Immature natural killer cell (primary cell): ENCODE measurements around the gene NEDD9. TPM values are rescaled to one million over a fixed set of nuclear protein-coding genes. Genes with fewer than 3 reads are reported as not detected.

ENCODE experiments used
- DNase-seq, 3 donors: peaks; one replicate each; pipeline ENCODE4 v3.0.0; 2022; ENCODE audit warnings: mixed read lengths in 1 of 3
- H3K27ac Mint-ChIP-seq, 6 donors: one replicate each; pipeline ENCODE4 v1.8.0; 2020; ENCODE audit warnings: mixed read lengths in 6 of 6, mild to moderate bottlenecking in 5 of 6, inconsistent platforms in 4 of 6, moderate library complexity in 3 of 6
- H3K27me3 Mint-ChIP-seq, 3 donors: one replicate each; pipeline ENCODE4 v1.8.0; 2020 to 2021; ENCODE audit warnings: low read depth in 3 of 3, mild to moderate bottlenecking in 3 of 3, mixed read lengths in 3 of 3, moderate library complexity in 3 of 3, inconsistent platforms in 1 of 3
- H3K36me3 Mint-ChIP-seq, 3 donors: one replicate each; pipeline ENCODE4 v1.8.0; 2020; ENCODE audit warnings: mixed read lengths in 3 of 3, inconsistent platforms in 2 of 3, mild to moderate bottlenecking in 2 of 3
- H3K4me1 Mint-ChIP-seq, 2 donors: one replicate each; pipeline ENCODE4 v1.8.0; 2020; ENCODE audit warnings: inconsistent platforms in 2 of 2, mild to moderate bottlenecking in 2 of 2, mixed read lengths in 2 of 2, moderate library complexity in 1 of 2
- H3K4me3 Mint-ChIP-seq, 5 donors: one replicate each; pipeline ENCODE4 v1.8.0; 2020; ENCODE audit warnings: mild to moderate bottlenecking in 5 of 5, mixed read lengths in 5 of 5, inconsistent platforms in 3 of 5, moderate library complexity in 3 of 5
- H3K9me3 Mint-ChIP-seq, 6 donors: one replicate each; pipeline ENCODE4 v1.8.0; 2020; ENCODE audit warnings: mild to moderate bottlenecking in 6 of 6, mixed read lengths in 6 of 6, inconsistent platforms in 4 of 6, moderate library complexity in 3 of 6
- polyA plus RNA-seq, 3 donors: library from polyadenylated mRNA; unstranded; fragments of 300-500 nt; fragmentation: Illumina TruSeq; gene quantifications; one replicate each; pipeline ENCODE4 v1.2.3, GENCODE V29; 2021

NEDD9 gene
- polyA plus RNA-seq, 3 donors from 2014 or later = 26.2 to 73.6 (median 27.6) TPM

GRCh38 chr6:11271228-11272020 lies 39.0 kb upstream of the NEDD9 start:
- H3K9me3 Mint-ChIP-seq = no peaks in the 10 kb centered on the region
- H3K4me3 Mint-ChIP-seq = no peak overlapping the region

GRCh38 chr6:11270030-11271027 lies 37.9 kb upstream of the NEDD9 start:
- Mint-ChIP-seq H3K4me1 (peaks cover 18 to 23% of the 10 kb centered on the region in 2 donors), H3K27ac (peak overlapping the region in 2 of 6 donors; percentile 46 to 64), H3K4me3 (no peak overlapping the region), H3K9me3 (no peaks in the 10 kb centered on the region), H3K36me3 (peaks cover 24 to 40% (median 29%) of the 10 kb centered on the region in 3 donors), H3K27me3 (no peaks in the 10 kb centered on the region)
- no peak for DNase-seq

More at GRCh38 chr6:11271228-11272020, 39.0 kb upstream of the NEDD9 start:
- H3K36me3 Mint-ChIP-seq = peaks cover 19 to 36% (median 24%) of the 10 kb centered on the region in 3 donors
- H3K4me1 Mint-ChIP-seq = peaks cover 29 to 31% of the 10 kb centered on the region in 2 donors
- DNase-seq = no peak
- H3K27me3 Mint-ChIP-seq = no peaks in the 10 kb centered on the region
- H3K27ac Mint-ChIP-seq = peak overlapping the region in 1 of 6 donors; percentile 28

GRCh38 chr6:11268978-11269377 lies 36.5 kb upstream of the NEDD9 start:
- no peak for DNase-seq
- Mint-ChIP-seq H3K27me3 (peaks cover 0 to 2% (median 0%) of the 10 kb centered on the region in 3 donors), H3K4me3 (no peak overlapping the region), H3K9me3 (no peaks in the 10 kb centered on the region), H3K4me1 (peaks cover 18 to 24% of the 10 kb centered on the region in 2 donors), H3K36me3 (peaks cover 24 to 37% (median 36%) of the 10 kb centered on the region in 3 donors), H3K27ac (peak overlapping the region in 1 of 6 donors; percentile 9)

- H3K36me3 Mint-ChIP-seq = peaks cover 17 to 34% (median 27%) of the 10 kb centered on the region in 3 donors
- H3K9me3 Mint-ChIP-seq = no peaks in the 10 kb centered on the region
- no peak for DNase-seq
- peaks cover 0 to 2% (median 0%) of the 10 kb centered on the region in 3 donors for H3K27me3 Mint-ChIP-seq
- no peak overlapping the region for H3K4me3 Mint-ChIP-seq
- peak overlapping the region in 1 of 6 donors; percentile 30 for H3K27ac Mint-ChIP-seq
- H3K4me1 Mint-ChIP-seq = peaks cover 36 to 44% of the 10 kb centered on the region in 2 donors
These were observed 34.5 kb upstream of the NEDD9 start for GRCh38 chr6:11266926-11267325.

GRCh38 chr6:11265932-11266331 lies 33.5 kb upstream of the NEDD9 start:
- H3K36me3 Mint-ChIP-seq = peaks cover 13 to 27% (median 21%) of the 10 kb centered on the region in 3 donors
- no peak overlapping the region for H3K27ac Mint-ChIP-seq

GRCh38 chr6:11264100-11264499 lies 31.6 kb upstream of the NEDD9 start:
- peaks cover 5 to 23% (median 13%) of the 10 kb centered on the region in 3 donors for H3K36me3 Mint-ChIP-seq
- H3K27me3 Mint-ChIP-seq = peaks cover 0 to 7% (median 2%) of the 10 kb centered on the region in 3 donors
- no peak overlapping the region for H3K4me3 Mint-ChIP-seq
- no peak for DNase-seq
- H3K9me3 Mint-ChIP-seq = no peaks in the 10 kb centered on the region
- peaks cover 60 to 65% of the 10 kb centered on the region in 2 donors for H3K4me1 Mint-ChIP-seq
- peak overlapping the region; percentile 57 to 89 (median 76) for H3K27ac Mint-ChIP-seq

More at GRCh38 chr6:11265932-11266331, 33.5 kb upstream of the NEDD9 start:
- no peak overlapping the region for H3K4me3 Mint-ChIP-seq
- no peaks in the 10 kb centered on the region for H3K9me3 Mint-ChIP-seq
- peaks cover 0 to 2% (median 0%) of the 10 kb centered on the region in 3 donors for H3K27me3 Mint-ChIP-seq
- no peak for DNase-seq
- H3K4me1 Mint-ChIP-seq = peaks cover 45 to 54% of the 10 kb centered on the region in 2 donors

- peaks cover 68 to 72% of the 10 kb centered on the region in 2 donors for H3K4me1 Mint-ChIP-seq
- peak overlapping the region; percentile 7 to 54 (median 31) for H3K4me3 Mint-ChIP-seq
- peaks cover 5 to 23% (median 13%) of the 10 kb centered on the region in 3 donors for H3K36me3 Mint-ChIP-seq
- peak in 2 of 3 donors; percentile 17 for DNase-seq
- no peaks in the 10 kb centered on the region for H3K9me3 Mint-ChIP-seq
- H3K27ac Mint-ChIP-seq = peak overlapping the region; percentile 57 to 89 (median 76)
- peaks cover 1 to 8% (median 5%) of the 10 kb centered on the region in 3 donors for H3K27me3 Mint-ChIP-seq
These were observed 30.9 kb upstream of the NEDD9 start for GRCh38 chr6:11263291-11263775.

- DNase-seq = no peak
- H3K4me1 Mint-ChIP-seq = peaks cover 79 to 83% of the 10 kb centered on the region in 2 donors
- H3K4me3 Mint-ChIP-seq = peak overlapping the region in 2 of 5 donors; percentile 25 to 36
- peaks cover 5 to 23% (median 13%) of the 10 kb centered on the region in 3 donors for H3K36me3 Mint-ChIP-seq
- peak overlapping the region in 4 of 6 donors; percentile 62 to 91 (median 74) for H3K27ac Mint-ChIP-seq
- peaks cover 1 to 17% (median 11%) of the 10 kb centered on the region in 3 donors for H3K27me3 Mint-ChIP-seq
- no peaks in the 10 kb centered on the region for H3K9me3 Mint-ChIP-seq
These were observed 29.8 kb upstream of the NEDD9 start for GRCh38 chr6:11262242-11262641.

- peak overlapping the region; percentile 85 to 96 (median 90) for H3K27ac Mint-ChIP-seq
- peaks cover 95 to 100% of the 10 kb centered on the region in 2 donors for H3K4me1 Mint-ChIP-seq
- peaks cover 1 to 19% (median 12%) of the 10 kb centered on the region in 3 donors for H3K36me3 Mint-ChIP-seq
- DNase-seq = peak; percentile 32 to 42 (median 38)
- H3K4me3 Mint-ChIP-seq = peak overlapping the region; percentile 59 to 78 (median 71)
- no peaks in the 10 kb centered on the region for H3K9me3 Mint-ChIP-seq
- H3K27me3 Mint-ChIP-seq = peaks cover 1 to 17% (median 12%) of the 10 kb centered on the region in 3 donors
These were observed 28.0 kb upstream of the NEDD9 start for GRCh38 chr6:11260249-11261038.

- peak; percentile 70 to 79 (median 75) for DNase-seq
- Mint-ChIP-seq H3K4me3 (peak overlapping the region; percentile 38 to 80 (median 57)), H3K36me3 (peaks cover 8 to 16% (median 16%) of the 10 kb centered on the region in 3 donors), H3K27me3 (peaks cover 1 to 15% (median 12%) of the 10 kb centered on the region in 3 donors), H3K27ac (peak overlapping the region; percentile 87 to 94 (median 92)), H3K9me3 (no peaks in the 10 kb centered on the region), H3K4me1 (peaks cover 92 to 97% of the 10 kb centered on the region in 2 donors)
These were observed 26.1 kb upstream of the NEDD9 start for GRCh38 chr6:11258260-11259237.

GRCh38 chr6:11255610-11256009 lies 23.1 kb upstream of the NEDD9 start:
- Mint-ChIP-seq H3K27ac (peak overlapping the region; percentile 72 to 94 (median 90)), H3K36me3 (peaks cover 13 to 25% (median 20%) of the 10 kb centered on the region in 3 donors), H3K4me3 (peak overlapping the region in 2 of 5 donors; percentile 31 to 36), H3K27me3 (peaks cover 1 to 12% (median 10%) of the 10 kb centered on the region in 3 donors), H3K9me3 (no peaks in the 10 kb centered on the region), H3K4me1 (peaks cover 69 to 81% of the 10 kb centered on the region in 2 donors)
- no peak for DNase-seq
